ENCODE results near the gene ATRAID. TPM values are rescaled to one million over a fixed set of nuclear protein-coding genes. Genes with fewer than 3 reads are reported as not detected.

Gene ATRAID
- total RNA-seq, 1 donor = 216 TPM

DNA sequence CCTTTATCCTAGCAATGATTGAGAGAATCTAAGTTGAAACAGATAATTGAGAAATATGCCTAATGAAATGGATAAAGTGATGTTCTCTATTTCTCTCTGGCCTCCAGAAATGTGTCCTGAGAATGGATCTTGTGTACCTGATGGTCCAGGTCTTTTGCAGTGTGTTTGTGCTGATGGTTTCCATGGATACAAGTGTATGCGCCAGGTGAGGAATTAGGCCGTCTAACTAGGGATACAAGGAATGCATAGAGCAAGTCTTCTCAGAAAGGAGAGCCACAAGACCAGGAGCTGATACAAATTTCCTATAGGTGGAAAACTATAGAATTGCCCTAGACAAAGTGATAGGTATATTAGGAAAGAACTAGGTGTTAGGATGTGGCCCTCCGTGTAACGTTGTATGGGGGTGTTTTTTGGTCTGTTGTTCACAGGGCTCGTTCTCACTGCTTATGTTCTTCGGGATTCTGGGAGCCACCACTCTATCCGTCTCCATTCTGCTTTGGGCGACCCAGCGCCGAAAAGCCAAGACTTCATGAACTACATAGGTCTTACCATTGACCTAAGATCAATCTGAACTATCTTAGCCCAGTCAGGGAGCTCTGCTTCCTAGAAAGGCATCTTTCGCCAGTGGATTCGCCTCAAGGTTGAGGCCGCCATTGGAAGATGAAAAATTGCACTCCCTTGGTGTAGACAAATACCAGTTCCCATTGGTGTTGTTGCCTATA is 4.7 kb downstream of the ATRAID start:
- H3K4me3 ChIP-seq (ENCODE audit: low read depth, low read length) = peak overlapping the region; percentile 86
- TF ChIP-seq CTCF (IDR thresholded peaks at IDR 0.05; ENCODE audit: insufficient read depth, low read length) = no peak
- DNase-seq (ENCODE audit: low read depth) = no peak

GRCh38 chr2:27217173-27218121 is 5.6 kb downstream of the ATRAID start, which contains the start of gene CAD:
Gene CAD (plus strand): TSS chr2:27217369. CDS start chr2:27217552, 183 bp downstream.
- peak; percentile 27 for TF ChIP-seq CTCF (IDR thresholded peaks at IDR 0.05; ENCODE audit: insufficient read depth, low read length)
- peak within 1 kb of the TSS; percentile 86 for H3K4me3 ChIP-seq (ENCODE audit: low read depth, low read length)
- DNase-seq (ENCODE audit: low read depth) = peak; percentile 74

DNA sequence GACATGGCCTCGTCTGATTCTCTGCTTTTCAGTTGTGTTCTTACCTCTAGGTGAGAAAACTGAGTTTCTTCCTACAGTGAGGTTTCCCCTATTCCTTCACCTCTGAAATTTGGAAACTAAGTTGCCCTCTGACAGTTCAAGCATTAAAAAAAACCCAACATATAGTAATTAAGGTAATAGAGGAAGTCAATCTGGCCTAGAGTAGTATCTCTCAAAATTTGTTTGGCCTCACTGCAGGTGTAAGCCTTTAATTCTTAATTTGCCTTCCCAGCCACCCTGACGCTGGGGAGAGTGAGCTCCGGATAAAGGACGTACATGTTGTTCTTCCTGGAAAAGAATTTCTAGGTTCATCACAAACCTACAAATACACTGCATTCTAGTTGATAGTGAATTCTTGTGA is 6.8 kb downstream of the ATRAID start:
- TF ChIP-seq CTCF (IDR thresholded peaks at IDR 0.05; ENCODE audit: insufficient read depth, low read length) = no peak
- H3K4me3 ChIP-seq (ENCODE audit: low read depth, low read length) = peak overlapping the region; percentile 86
- DNase-seq (ENCODE audit: low read depth) = no peak

DNA sequence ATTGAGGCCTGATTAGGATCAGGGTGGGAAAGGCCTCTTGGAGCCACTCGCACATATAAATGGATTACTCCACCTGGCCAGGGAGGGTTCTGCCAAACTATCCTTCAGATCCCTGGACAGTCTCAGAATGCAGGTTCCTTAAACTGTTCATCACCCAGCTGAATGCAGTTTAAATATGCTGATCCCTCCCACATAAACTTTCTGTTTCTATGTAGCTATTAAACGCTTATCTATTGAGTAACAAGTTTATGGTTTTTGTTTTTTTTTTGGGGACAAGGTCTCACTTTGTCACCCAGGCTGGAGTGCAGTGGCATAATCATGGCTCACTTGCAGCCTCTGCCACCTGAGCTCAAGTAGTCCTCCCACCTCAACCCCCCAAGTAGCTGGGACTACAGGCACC is 7.2 kb downstream of the ATRAID start:
- DNase-seq (ENCODE audit: low read depth) = no peak
- no peak for TF ChIP-seq CTCF (IDR thresholded peaks at IDR 0.05; ENCODE audit: insufficient read depth, low read length)

DNA sequence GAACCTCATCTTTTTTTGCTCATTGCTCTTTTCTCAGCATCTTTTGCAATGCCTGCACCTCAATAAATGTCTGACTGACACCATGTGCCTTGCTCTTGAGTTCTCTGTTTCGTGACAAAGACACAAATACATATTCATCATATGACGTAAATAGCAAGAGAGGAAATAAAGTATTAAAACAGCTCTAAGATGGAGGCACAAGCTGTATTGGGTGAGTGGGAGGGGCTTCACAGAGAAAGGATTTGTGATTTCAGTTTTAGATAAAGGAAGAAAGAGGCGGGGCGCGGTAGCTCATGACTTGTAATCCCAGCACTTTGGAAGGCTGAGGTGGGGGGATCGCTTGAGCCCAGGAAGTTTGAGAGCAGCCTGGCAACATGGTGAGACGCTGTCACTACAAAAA is 8.2 kb downstream of the ATRAID start:
- TF ChIP-seq CTCF (IDR thresholded peaks at IDR 0.05; ENCODE audit: insufficient read depth, low read length) = no peak
- no peak overlapping the region for H3K4me3 ChIP-seq (ENCODE audit: low read depth, low read length)
- no peak for DNase-seq (ENCODE audit: low read depth)

More for the DNA sequence above, 7.2 kb downstream of the ATRAID start:
- H3K4me3 ChIP-seq (ENCODE audit: low read depth, low read length) = no peak overlapping the region

DNA sequence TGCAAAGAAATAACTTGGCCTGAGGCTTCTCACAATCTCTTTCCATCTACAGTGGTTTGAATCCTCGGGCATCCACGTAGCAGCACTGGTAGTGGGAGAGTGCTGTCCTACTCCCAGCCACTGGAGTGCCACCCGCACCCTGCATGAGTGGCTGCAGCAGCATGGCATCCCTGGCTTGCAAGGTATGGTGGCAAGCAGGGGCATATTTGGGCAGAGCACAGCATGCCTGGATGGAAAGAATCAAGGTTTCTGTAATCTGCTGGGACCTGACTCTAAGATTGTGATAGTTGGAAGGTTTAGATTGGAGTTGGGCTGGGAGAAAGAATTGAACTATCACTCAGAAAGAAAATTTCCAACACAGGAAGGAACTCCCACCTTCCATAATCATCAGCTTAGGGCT is 9.3 kb downstream of the ATRAID start:
- H3K4me3 ChIP-seq (ENCODE audit: low read depth, low read length) = no peak overlapping the region
- no peak for TF ChIP-seq CTCF (IDR thresholded peaks at IDR 0.05; ENCODE audit: insufficient read depth, low read length)
- no peak for DNase-seq (ENCODE audit: low read depth)
